SJSA1 (cell line): Measurements from ENCODE around the gene PFDN5. TPM values are rescaled to one million over a fixed set of nuclear protein-coding genes. Genes with fewer than 3 reads are reported as not detected.
A peak's percentile ranks its signal among the peaks of the same experiment; 100 is the strongest.
"Not testable (repeated sequence)": the region's sequence is repeated elsewhere in the genome, so short reads cannot be mapped to it uniquely, and the experiment has no call there.

Source experiments
- DNase-seq, 2 experiments: peaks; one replicate each; pipeline ENCODE4 v3.0.0-alpha.2; 2015 to 2020; ENCODE audit warnings: low spot score in 2 of 2, low read depth in 1 of 2
- H3K27ac ChIP-seq: fragments of 250-450 bp; sonication (Bioruptor Pico); 2 replicates; pipeline ENCODE4 v1.5.1; 2020; ENCODE audit warnings: mild to moderate bottlenecking, moderate library complexity
- H3K27me3 ChIP-seq: fragments of 250-450 bp; sonication (Bioruptor Pico); replicated peaks from 2 replicates; pipeline ENCODE4 v1.5.1; 2020; ENCODE audit warnings: mild to moderate bottlenecking, moderate library complexity
- H3K36me3 ChIP-seq: fragments of 250-450 bp; sonication (Bioruptor Pico); 2 replicates; pipeline ENCODE4 v1.5.1; 2020; ENCODE audit warnings: mild to moderate bottlenecking
- H3K4me1 ChIP-seq: fragments of 250-450 bp; sonication (Bioruptor Pico); replicated peaks from 2 replicates; pipeline ENCODE4 v1.6.1; 2021; ENCODE audit warnings: mild to moderate bottlenecking
- H3K4me3 ChIP-seq: fragments of 250-450 bp; sonication (Bioruptor Pico); 2 replicates; pipeline ENCODE4 v1.5.1; 2020; ENCODE audit warnings: mild to moderate bottlenecking
- H3K9me3 ChIP-seq: fragments of 250-450 bp; sonication (Bioruptor Pico); replicated peaks from 2 replicates; pipeline ENCODE4 v1.5.1; 2020; ENCODE audit warnings: mild to moderate bottlenecking
- total RNA-seq: library from RNA; depleted of rRNA; stranded (reverse); fragments of >200 nt; shearing (Covaris generic); gene quantifications from 2 replicates; pipeline ENCODE4 v1.2.3, GENCODE V29; 2014

PFDN5 gene
- total RNA-seq, 1 experiment from 2014 or later: 450 TPM

DNA sequence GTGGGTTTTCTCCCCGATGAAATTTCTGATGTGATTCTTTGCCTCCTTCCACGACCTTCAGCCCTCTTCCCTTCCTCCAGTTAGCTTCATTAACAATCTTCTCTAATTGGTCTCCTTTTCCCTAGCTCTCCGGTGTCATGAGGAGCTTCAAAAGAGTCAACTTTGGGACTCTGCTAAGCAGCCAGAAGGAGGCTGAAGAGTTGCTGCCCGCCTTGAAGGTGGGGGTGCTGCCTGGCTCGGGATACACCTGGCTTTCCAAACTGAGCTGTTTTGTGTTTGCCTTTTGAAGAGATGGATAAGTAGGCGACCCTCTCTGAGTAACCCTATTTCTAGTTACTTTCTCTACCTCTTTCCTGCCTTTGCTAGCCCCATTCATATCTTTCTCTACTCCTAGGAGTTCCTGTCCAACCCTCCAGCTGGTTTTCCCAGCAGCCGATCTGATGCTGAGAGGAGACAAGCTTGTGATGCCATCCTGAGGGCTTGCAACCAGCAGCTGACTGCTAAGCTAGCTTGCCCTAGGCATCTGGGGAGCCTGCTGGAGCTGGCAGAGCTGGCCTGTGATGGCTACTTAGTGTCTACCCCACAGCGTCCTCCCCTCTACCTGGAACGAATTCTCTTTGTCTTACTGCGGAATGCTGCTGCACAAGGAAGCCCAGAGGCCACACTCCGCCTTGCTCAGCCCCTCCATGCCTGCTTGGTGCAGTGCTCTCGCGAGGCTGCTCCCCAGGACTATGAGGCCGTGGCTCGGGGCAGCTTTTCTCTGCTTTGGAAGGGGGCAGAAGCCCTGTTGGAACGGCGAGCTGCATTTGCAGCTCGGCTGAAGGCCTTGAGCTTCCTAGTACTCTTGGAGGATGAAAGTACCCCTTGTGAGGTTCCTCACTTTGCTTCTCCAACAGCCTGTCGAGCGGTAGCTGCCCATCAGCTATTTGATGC lies 26.4 kb upstream of the PFDN5 start:
- H3K36me3 ChIP-seq: peaks cover 53% of the 10 kb centered on the region
- peak overlapping the region; percentile 74 for H3K27ac ChIP-seq
- H3K4me3 ChIP-seq: peak overlapping the region; percentile 75
- H3K4me1 ChIP-seq: peaks cover 24% of the 10 kb centered on the region
- DNase-seq: no peak
- no peaks in the 10 kb centered on the region for H3K27me3 ChIP-seq
- no peaks in the 10 kb centered on the region for H3K9me3 ChIP-seq

DNA sequence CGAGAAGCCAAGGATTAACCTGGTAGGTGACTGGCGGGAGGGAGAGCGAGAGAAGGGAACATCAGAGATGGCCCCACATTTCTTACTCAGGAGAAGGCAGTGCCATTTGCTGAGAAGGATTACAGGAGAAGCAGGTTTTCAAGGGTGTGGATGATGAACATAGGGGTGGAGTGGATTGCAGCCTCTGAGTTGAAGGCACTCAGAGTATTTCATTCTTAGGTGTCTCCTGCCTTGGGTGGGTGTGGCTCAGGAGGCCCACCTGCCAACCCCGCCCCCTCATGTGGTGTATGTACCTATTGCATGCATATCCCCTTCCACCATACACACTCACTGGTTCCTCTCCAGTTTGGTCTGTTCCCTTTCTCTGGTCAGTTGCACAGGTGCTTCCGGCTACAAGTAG lies 20.9 kb upstream of the PFDN5 start:
- no peaks in the 10 kb centered on the region for H3K27me3 ChIP-seq
- no peaks in the 10 kb centered on the region for H3K9me3 ChIP-seq
- no peak overlapping the region for H3K27ac ChIP-seq
- H3K36me3 ChIP-seq: peaks cover 95% of the 10 kb centered on the region
- H3K4me1 ChIP-seq: peaks cover 13% of the 10 kb centered on the region
- no peak for DNase-seq
- no peak overlapping the region for H3K4me3 ChIP-seq

DNA sequence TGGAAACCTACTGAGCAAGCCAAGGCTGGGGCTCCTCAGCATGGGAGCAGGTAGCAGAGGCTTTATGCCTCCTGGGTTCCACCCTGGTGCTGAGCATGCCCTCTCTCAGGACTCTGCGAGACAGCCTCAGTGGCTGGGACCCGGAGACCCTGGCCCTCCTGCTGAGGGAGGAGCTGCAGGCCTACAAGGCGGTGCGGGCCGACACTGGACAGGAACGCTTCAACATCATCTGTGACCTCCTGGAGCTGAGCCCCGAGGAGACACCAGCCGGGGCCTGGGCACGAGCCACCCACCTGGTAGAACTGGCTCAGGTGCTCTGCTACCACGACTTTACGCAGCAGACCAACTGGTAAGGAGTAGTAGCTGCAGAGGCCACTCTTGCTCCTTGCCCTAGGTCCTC lies 18.8 kb upstream of the PFDN5 start:
- no peaks in the 10 kb centered on the region for H3K27me3 ChIP-seq
- no peak overlapping the region for H3K27ac ChIP-seq
- H3K36me3 ChIP-seq: peaks cover 94% of the 10 kb centered on the region
- no peaks in the 10 kb centered on the region for H3K9me3 ChIP-seq
- H3K4me3 ChIP-seq: no peak overlapping the region
- DNase-seq: no peak
- no peaks in the 10 kb centered on the region for H3K4me1 ChIP-seq

DNA sequence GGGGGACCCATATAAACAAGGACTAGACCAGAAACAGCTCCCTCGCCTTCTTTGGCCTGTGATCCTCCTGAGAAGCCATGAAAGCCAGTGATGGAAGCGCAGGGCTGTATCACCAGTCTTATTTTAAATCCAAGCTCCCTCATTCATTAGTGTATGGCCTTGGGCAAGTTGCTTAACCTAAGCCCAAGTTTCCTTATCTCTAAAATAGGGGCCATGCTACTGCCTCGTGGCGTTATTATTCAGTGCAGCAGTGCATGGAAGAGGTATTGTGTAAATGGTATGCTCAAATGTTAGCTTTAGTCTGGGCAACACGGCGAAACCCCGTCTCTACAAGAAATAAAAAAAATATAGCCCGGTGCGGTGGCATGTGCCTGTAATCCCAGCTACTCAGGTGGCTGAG lies 17.4 kb upstream of the PFDN5 start:
- no peak for DNase-seq
- H3K36me3 ChIP-seq: peaks cover 95% of the 10 kb centered on the region
- no peak overlapping the region for H3K4me3 ChIP-seq
- no peaks in the 10 kb centered on the region for H3K4me1 ChIP-seq
- no peaks in the 10 kb centered on the region for H3K9me3 ChIP-seq
- H3K27ac ChIP-seq: no peak overlapping the region
- no peaks in the 10 kb centered on the region for H3K27me3 ChIP-seq

DNA sequence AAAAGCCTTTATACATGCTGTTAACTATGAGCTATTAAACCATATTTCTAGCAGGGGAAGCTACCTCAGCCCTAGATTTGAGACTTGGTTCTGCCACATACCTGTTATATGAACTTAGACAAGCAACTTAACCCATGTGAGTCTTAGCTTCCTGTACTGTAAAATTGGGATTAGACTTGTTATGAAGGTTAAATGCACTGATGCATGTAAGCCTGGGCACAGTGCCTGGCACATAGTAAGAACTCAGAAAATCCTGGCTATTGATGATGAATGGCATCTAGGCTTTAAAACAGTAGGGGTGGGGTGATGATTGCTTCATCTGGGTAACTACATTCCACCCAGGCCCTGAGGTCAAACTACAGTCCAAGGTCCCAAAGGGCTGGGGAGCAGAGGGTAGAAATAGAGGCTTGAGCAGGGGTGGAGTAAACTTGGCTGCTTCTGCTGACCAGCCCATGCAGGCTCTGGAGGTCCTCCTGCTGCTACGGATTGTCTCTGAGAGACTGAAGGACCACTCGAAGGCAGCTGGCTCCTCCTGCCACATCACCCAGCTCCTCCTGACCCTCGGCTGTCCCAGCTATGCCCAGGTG lies 16.0 kb upstream of the PFDN5 start:
- Histone ChIP-seq H3K36me3 (peaks cover 98% of the 10 kb centered on the region), H3K9me3 (no peaks in the 10 kb centered on the region), H3K27ac (no peak overlapping the region), H3K27me3 (no peaks in the 10 kb centered on the region), H3K4me3 (no peak overlapping the region), H3K4me1 (no peaks in the 10 kb centered on the region)
- DNase-seq: no peak

DNA sequence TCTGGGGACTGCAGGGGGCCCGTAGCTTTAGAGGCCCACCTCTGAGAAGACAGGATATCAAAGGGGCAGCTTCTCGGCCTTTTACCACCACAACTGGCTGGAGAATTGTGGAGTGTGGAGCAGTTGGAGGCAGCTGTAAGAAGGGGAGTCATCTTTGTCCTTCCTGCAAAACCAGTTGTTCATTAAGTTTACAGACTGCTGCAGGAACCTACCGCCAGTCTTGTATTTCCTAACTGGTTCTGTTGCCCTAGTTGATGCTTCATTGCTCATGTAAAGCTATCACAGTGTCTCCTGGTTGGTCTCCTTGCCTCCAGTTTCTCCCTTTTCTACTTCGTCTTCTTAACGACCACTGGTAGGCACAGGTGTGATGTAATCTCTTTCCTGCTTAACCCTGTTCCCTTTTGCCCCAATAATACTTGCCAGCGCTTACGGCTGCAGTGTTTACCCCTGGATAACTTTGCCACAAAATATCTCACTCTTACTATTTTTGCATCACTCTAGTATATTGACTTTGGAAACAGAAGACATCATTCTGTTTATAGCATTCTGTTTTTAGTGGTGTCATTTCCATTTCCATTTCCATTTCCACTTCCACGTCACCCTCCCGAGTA lies 15.3 kb upstream of the PFDN5 start:
- Histone ChIP-seq H3K27ac (no peak overlapping the region), H3K4me1 (no peaks in the 10 kb centered on the region), H3K4me3 (no peak overlapping the region)

DNA sequence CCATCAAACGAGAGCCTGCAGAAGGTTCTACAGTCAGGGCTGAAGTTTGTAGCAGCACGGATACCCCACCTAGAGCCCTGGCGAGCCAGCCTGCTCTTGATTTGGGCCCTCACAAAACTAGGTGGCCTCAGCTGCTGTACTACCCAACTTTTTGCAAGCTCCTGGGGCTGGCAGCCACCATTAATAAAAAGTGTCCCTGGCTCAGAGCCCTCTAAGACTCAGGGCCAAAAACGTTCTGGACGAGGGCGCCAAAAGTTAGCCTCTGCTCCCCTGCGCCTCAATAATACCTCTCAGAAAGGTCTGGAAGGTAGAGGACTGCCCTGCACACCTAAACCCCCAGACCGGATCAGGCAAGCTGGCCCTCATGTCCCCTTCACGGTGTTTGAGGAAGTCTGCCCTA lies 8.9 kb upstream of the PFDN5 start:
- Histone ChIP-seq H3K9me3 (no peaks in the 10 kb centered on the region), H3K27ac (no peak overlapping the region), H3K36me3 (peaks cover 94% of the 10 kb centered on the region), H3K27me3 (no peaks in the 10 kb centered on the region), H3K4me3 (no peak overlapping the region), H3K4me1 (peaks cover 6% of the 10 kb centered on the region; the same call in 1 of the 2 replicates)
- DNase-seq: no peak

More for the DNA sequence above, 15.3 kb upstream of the PFDN5 start:
- no peaks in the 10 kb centered on the region for H3K9me3 ChIP-seq
- no peaks in the 10 kb centered on the region for H3K27me3 ChIP-seq
- no peak for DNase-seq
- peaks cover 98% of the 10 kb centered on the region for H3K36me3 ChIP-seq

DNA sequence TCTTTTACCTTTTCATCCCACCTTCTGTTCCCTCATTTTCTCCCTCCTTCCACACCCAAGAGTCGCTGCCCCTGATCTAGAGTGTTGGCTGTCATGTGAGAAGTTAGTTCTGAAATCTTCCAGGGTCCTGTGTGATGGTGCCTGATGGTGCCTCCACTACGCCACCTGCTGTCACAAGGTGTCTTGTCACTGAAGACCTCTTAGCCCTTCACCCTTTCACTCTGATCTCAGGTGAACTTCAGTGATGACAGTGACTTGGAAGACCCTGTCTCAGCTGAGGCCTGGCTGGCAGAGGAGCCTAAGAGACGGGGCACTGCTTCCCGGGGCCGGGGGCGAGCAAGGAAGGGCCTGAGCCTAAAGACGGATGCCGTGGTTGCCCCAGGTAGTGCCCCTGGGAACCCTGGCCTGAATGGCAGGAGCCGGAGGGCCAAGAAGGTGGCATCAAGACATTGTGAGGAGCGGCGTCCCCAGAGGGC lies 7.6 kb upstream of the PFDN5 start:
- peak in 1 of 2 experiments; percentile 22 for DNase-seq
- Histone ChIP-seq H3K27ac (no peak overlapping the region), H3K9me3 (no peaks in the 10 kb centered on the region), H3K4me1 (peaks cover 6% of the 10 kb centered on the region; the same call in 1 of the 2 replicates), H3K27me3 (no peaks in the 10 kb centered on the region), H3K36me3 (peaks cover 94% of the 10 kb centered on the region), H3K4me3 (no peak overlapping the region)

DNA sequence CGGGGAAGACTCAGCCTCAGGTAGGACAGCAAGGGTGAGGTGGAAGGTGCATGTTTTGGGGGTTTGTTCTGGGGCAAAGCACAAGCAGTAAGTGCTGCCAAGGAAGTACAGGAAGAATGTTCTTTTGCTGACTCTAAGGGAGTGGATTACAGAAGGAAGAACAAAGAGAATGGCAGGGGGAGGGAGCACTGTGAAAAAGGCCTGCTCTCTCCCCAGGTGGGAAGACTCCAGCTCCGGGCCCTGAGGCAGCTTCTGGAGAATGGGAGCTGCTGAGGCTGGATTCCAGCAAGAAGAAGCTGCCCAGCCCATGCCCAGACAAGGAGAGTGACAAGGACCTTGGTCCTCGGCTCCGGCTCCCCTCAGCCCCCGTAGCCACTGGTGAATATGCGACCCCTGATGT lies 7.0 kb upstream of the PFDN5 start:
- Histone ChIP-seq H3K9me3 (no peaks in the 10 kb centered on the region), H3K4me3 (no peak overlapping the region), H3K27ac (no peak overlapping the region), H3K4me1 (peaks cover 6% of the 10 kb centered on the region; the same call in 1 of the 2 replicates), H3K36me3 (peaks cover 94% of the 10 kb centered on the region), H3K27me3 (no peaks in the 10 kb centered on the region)
- no peak for DNase-seq

DNA sequence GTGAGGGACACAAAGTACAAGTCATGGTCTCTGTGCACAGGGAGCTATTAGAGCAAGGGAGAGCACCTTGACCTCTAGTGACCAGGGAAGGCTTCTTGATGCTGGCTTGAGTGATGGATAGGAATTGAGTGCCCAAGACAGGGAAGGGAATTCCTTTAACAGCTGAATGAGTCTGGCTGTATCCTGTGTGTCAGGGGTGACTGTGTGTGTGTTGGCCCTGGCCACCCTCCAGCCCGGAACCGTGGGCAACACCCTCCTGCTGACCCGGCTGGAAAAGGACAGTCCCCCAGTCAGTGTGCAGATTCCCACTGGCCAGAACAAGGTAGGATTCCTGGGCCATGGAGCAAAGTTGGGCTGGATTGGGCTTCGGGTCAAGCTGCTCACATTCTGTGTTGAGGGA lies 5.5 kb upstream of the PFDN5 start:
- peaks cover 10% of the 10 kb centered on the region for H3K4me1 ChIP-seq
- H3K36me3 ChIP-seq: peaks cover 92% of the 10 kb centered on the region
- no peak for DNase-seq
- H3K4me3 ChIP-seq: no peak overlapping the region
- no peak overlapping the region for H3K27ac ChIP-seq
- H3K27me3 ChIP-seq: no peaks in the 10 kb centered on the region
- no peaks in the 10 kb centered on the region for H3K9me3 ChIP-seq

DNA sequence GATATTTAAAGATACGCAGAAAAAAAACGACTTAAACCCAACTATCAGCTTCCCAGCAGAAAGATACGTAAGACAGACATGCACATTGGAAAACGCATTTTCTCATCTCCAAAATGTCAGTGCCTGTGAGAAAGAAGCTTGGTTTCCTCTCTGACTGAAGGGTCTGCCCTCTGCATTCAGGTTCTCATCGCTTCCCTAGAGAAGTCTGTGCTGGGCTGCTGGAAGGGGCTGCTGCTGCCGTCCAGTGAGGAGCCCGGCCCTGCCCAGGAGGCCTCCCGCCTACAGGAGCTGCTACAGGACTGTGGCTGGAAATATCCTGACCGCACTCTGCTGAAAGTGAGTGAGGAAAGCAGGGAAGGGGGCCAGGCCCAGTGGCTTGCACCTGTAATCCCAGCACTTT lies 4.7 kb upstream of the PFDN5 start:
- peaks cover 13% of the 10 kb centered on the region for H3K4me1 ChIP-seq
- no peak overlapping the region for H3K4me3 ChIP-seq
- H3K9me3 ChIP-seq: no peaks in the 10 kb centered on the region
- H3K27me3 ChIP-seq: no peaks in the 10 kb centered on the region
- peaks cover 89% of the 10 kb centered on the region for H3K36me3 ChIP-seq
- DNase-seq: no peak
- H3K27ac ChIP-seq: no peak overlapping the region

DNA sequence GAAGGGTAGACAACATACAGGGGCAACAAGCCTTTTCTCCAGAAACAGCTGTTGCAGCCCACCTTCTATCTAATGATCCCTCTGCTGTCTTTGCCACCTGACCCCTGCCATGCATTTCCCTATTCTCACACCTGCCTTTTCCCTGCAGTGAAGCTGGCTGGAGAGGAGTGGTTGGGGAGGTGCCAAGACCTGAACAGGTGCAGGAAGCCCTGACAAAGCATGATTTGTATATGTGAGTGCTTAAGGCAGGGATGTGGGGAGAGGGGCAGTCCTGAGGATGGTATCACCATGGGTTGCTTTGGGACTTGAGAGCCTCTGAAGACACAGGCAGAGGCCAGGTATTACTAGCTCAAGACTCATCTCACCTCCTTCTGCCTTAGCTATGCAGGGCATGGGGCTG lies 2.9 kb upstream of the PFDN5 start:
- no peaks in the 10 kb centered on the region for H3K9me3 ChIP-seq
- H3K4me3 ChIP-seq: no peak overlapping the region
- no peak for DNase-seq
- H3K4me1 ChIP-seq: peaks cover 19% of the 10 kb centered on the region
- H3K27me3 ChIP-seq: no peaks in the 10 kb centered on the region
- peaks cover 85% of the 10 kb centered on the region for H3K36me3 ChIP-seq
- H3K27ac ChIP-seq: no peak overlapping the region

DNA sequence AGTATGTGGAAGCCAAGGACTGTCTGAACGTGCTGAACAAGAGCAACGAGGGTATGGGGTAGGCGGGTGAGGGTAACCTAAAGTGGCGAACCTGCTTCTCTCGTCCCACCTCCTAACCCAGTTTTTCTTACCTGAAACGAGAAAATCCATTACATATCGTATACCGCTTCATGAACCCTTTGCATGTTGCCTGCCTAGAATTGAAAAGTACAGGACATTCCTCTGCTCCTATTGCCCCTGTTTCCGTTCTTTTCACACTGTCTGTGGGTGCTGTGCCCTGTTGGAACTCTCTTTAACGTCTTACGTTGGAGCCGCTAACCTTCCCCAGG lies 513 bp downstream of the PFDN5 start:
- peak overlapping the region; percentile 69 for H3K27ac ChIP-seq
- peak overlapping the region; percentile 68 for H3K4me3 ChIP-seq
- H3K27me3 ChIP-seq: no peaks in the 10 kb centered on the region
- peaks cover 26% of the 10 kb centered on the region for H3K4me1 ChIP-seq
- DNase-seq: no peak
- H3K9me3 ChIP-seq: no peaks in the 10 kb centered on the region
- H3K36me3 ChIP-seq: peaks cover 79% of the 10 kb centered on the region

DNA sequence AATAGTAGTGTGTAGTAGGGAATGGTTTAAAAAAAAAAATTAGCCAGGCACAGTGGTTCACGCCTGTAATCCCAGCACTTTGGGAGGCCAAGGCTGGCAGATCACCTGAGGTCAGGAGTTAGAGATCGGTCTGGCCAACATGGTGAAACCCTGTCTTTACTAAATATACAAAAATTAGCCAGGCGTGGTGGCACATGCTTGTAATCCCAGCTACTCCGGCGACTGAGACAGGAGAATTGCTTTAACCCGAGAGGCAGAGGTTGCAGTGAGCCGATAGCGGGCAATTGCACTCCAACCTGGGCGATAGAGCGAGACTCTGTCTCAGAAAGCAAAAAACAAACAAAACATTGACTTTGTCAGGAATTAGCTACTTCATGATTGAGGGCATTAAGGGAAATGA lies 1.8 kb downstream of the PFDN5 start:
- not testable (repeated sequence) for H3K27ac ChIP-seq, DNase-seq, H3K9me3 ChIP-seq, H3K4me3 ChIP-seq, H3K27me3 ChIP-seq
- H3K36me3 ChIP-seq: peaks cover 81% of the 10 kb centered on the region
- H3K4me1 ChIP-seq: peaks cover 26% of the 10 kb centered on the region
